ENCODE measurements around the gene EHD3. TPM values are rescaled to one million over a fixed set of nuclear protein-coding genes. Genes with fewer than 3 reads are reported as not detected.

EHD3 gene
- polyA plus RNA-seq, 1 donor from 2014 or later, result 3.5 TPM

GRCh38 chr2:31249009-31249690 is 15.2 kb downstream of the EHD3 start:
- Histone ChIP-seq H2AFZ (ENCODE audit: low read depth, low read length) (no peak overlapping the region), H4K20me1 (ENCODE audit: insufficient read depth) (no peaks in the 10 kb centered on the region), H3K9me3 (ENCODE audit: low read length) (no peaks in the 10 kb centered on the region), H3K36me3 (ENCODE audit: insufficient read depth, low read length) (no peaks in the 10 kb centered on the region), H3K9me2 (ENCODE audit: insufficient read depth, low read length) (no peaks in the 10 kb centered on the region), H3K4me2 (ENCODE audit: low read length) (no peak overlapping the region), H3K79me2 (replicated peaks; ENCODE audit: insufficient read depth, low read length) (no peaks in the 10 kb centered on the region), H3K9ac (ENCODE audit: low read length) (no peak overlapping the region), H3K27me3 (ENCODE audit: insufficient read depth, low read depth, low read length) (no peaks in the 10 kb centered on the region), H3F3A (ENCODE audit: insufficient read depth, low read length, poor library complexity, severe bottlenecking) (no peaks in the 10 kb centered on the region), H3K4me3 (ENCODE audit: low read length) (no peak overlapping the region), H3K27ac (ENCODE audit: low read length) (no peak overlapping the region)
- TF ChIP-seq RAD21 (conservative IDR thresholded peaks at IDR 0.05), result no peak
- TF ChIP-seq SMC3 (conservative IDR thresholded peaks at IDR 0.05; ENCODE audit: poor library complexity), result no peak
- no peak for TF ChIP-seq EZH2 (IDR thresholded peaks at IDR 0.05; ENCODE audit: borderline replicate concordance, insufficient read depth, low read length, poor library complexity, severe bottlenecking)
- TF ChIP-seq EP300 (conservative IDR thresholded peaks at IDR 0.05; ENCODE audit: poor library complexity, severe bottlenecking), result no peak
- TF ChIP-seq TAF1 (IDR thresholded peaks at IDR 0.05; ENCODE audit: low read depth), result no peak

DNA sequence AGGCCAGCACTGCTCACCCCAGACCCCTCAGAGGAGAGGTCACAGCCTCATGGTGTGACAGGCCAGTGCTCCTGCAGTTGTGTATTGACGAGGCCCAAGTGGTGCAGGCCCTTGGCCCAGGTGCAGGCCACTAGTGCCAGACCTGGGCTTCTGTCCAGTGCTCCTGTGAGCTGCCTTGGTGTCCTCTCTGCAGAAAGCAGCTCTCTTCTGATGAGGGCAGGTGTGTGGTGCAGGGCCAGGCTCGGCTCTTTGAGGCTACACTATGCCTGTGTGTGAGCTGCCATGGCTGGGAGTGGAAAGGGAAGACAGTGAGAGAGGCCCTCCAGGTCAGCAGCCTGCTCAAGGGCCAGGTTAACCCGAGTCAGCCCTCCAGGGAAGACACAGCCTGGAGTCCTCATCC is 17.1 kb downstream of the EHD3 start:
- no peak overlapping the region for H3K4me3 ChIP-seq (ENCODE audit: low read length)
- H3K27me3 ChIP-seq (ENCODE audit: insufficient read depth, low read depth, low read length), result no peaks in the 10 kb centered on the region
- H3K9me3 ChIP-seq (ENCODE audit: low read length), result no peaks in the 10 kb centered on the region
- TF ChIP-seq TAF1 (IDR thresholded peaks at IDR 0.05; ENCODE audit: low read depth), result no peak
- no peak for TF ChIP-seq MXI1 (conservative IDR thresholded peaks at IDR 0.05; ENCODE audit: poor library complexity, severe bottlenecking)
- TF ChIP-seq EZH2 (IDR thresholded peaks at IDR 0.05; ENCODE audit: borderline replicate concordance, insufficient read depth, low read length, poor library complexity, severe bottlenecking), result no peak
- TF ChIP-seq SMC3 (conservative IDR thresholded peaks at IDR 0.05; ENCODE audit: poor library complexity), result no peak
- no peak for TF ChIP-seq POLR2AphosphoS5 (IDR thresholded peaks at IDR 0.05)
- no peak for TF ChIP-seq EP300 (conservative IDR thresholded peaks at IDR 0.05; ENCODE audit: poor library complexity, severe bottlenecking)
- TF ChIP-seq RAD21 (conservative IDR thresholded peaks at IDR 0.05), result no peak
- no peak for TF ChIP-seq CTCF (IDR thresholded peaks at IDR 0.05; ENCODE audit: poor library complexity, severe bottlenecking)
- TF ChIP-seq REST (IDR thresholded peaks at IDR 0.05; ENCODE audit: borderline replicate concordance), result no peak
- no peaks in the 10 kb centered on the region for H4K20me1 ChIP-seq (ENCODE audit: insufficient read depth)
- H3F3A ChIP-seq (ENCODE audit: insufficient read depth, low read length, poor library complexity, severe bottlenecking), result no peaks in the 10 kb centered on the region
- no peaks in the 10 kb centered on the region for H3K9me2 ChIP-seq (ENCODE audit: insufficient read depth, low read length)
- H3K36me3 ChIP-seq (ENCODE audit: insufficient read depth, low read length), result no peaks in the 10 kb centered on the region
- no peak overlapping the region for H2AFZ ChIP-seq (ENCODE audit: low read depth, low read length)
- H3K79me2 ChIP-seq (replicated peaks; ENCODE audit: insufficient read depth, low read length), result no peaks in the 10 kb centered on the region
- H3K4me2 ChIP-seq (ENCODE audit: low read length), result no peak overlapping the region
- H3K9ac ChIP-seq (ENCODE audit: low read length), result no peak overlapping the region
- no peak overlapping the region for H3K27ac ChIP-seq (ENCODE audit: low read length)

All from neural cell (in vitro differentiated cells).